ENCODE results near the gene CUTC.
A peak's percentile ranks its signal among the peaks of the same experiment; 100 is the strongest.

Gene CUTC, protein sequence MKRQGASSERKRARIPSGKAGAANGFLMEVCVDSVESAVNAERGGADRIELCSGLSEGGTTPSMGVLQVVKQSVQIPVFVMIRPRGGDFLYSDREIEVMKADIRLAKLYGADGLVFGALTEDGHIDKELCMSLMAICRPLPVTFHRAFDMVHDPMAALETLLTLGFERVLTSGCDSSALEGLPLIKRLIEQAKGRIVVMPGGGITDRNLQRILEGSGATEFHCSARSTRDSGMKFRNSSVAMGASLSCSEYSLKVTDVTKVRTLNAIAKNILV

GRCh38 chr10:99732033-99732842 lies at the start of gene CUTC, which contains the start of gene COX15:
TSS of gene CUTC (plus strand) at chr10:99732234. CDS start at chr10:99732349, 115 bp downstream.
TSS of gene COX15 (minus strand) at chr10:99732127. CDS start at chr10:99732049, 78 bp downstream.
- peak; percentile 47 for TF ChIP-seq CTCF (conservative IDR thresholded peaks at IDR 0.05; ENCODE audit: low read length)
- TF ChIP-seq EZH2phosphoT487 (IDR thresholded peaks at IDR 0.05; ENCODE audit: borderline replicate concordance), result no peak

GRCh38 chr10:99682752-99683151 lies 49.3 kb upstream of the CUTC start:
- TF ChIP-seq EZH2phosphoT487 (IDR thresholded peaks at IDR 0.05; ENCODE audit: borderline replicate concordance), result no peak
- peak; percentile 37 for TF ChIP-seq CTCF (conservative IDR thresholded peaks at IDR 0.05; ENCODE audit: low read length)
- Histone ChIP-seq H3K4me3 (ENCODE audit: low read length, poor library complexity, severe bottlenecking) (no peak overlapping the region), H3K9ac (ENCODE audit: low read depth, low read length, poor library complexity, severe bottlenecking) (no peak overlapping the region), H3F3A (ENCODE audit: low read depth) (no peaks in the 10 kb centered on the region), H3K9me3 (ENCODE audit: insufficient read depth, low read depth, low read length) (no peaks in the 10 kb centered on the region), H3K27me3 (ENCODE audit: insufficient read depth, low read length, poor library complexity, severe bottlenecking) (no peaks in the 10 kb centered on the region), H3K79me2 (ENCODE audit: insufficient read depth, low read length) (no peaks in the 10 kb centered on the region), H4K20me1 (ENCODE audit: insufficient read depth, low read length, poor library complexity, severe bottlenecking) (no peaks in the 10 kb centered on the region), H3K9me2 (replicated peaks; ENCODE audit: low read depth, low read length) (no peaks in the 10 kb centered on the region), H3K36me3 (ENCODE audit: insufficient read depth, low read length) (peaks cover 8% of the 10 kb centered on the region; the same call in 1 of the 2 replicates), H3K4me1 (ENCODE audit: insufficient read depth, low read length, poor library complexity, severe bottlenecking) (peaks cover 24% of the 10 kb centered on the region), H3K4me2 (ENCODE audit: low read depth, low read length, poor library complexity, severe bottlenecking) (no peak overlapping the region), H2AFZ (ENCODE audit: low read length) (no peak overlapping the region)

More at GRCh38 chr10:99732033-99732842, at the start of gene CUTC, which contains the start of gene COX15:
- Histone ChIP-seq H3K4me2 (ENCODE audit: low read depth, low read length, poor library complexity, severe bottlenecking) (peak within 1 kb of the TSS; percentile 89), H2AFZ (ENCODE audit: low read length) (peak within 1 kb of the TSS; percentile 90), H3K36me3 (ENCODE audit: insufficient read depth, low read length) (peaks cover 2% of the 10 kb centered on the region; the same call in 1 of the 2 replicates), H3K9ac (ENCODE audit: low read depth, low read length, poor library complexity, severe bottlenecking) (peak within 1 kb of the TSS; percentile 94), H4K20me1 (ENCODE audit: insufficient read depth, low read length, poor library complexity, severe bottlenecking) (peaks cover 6% of the 10 kb centered on the region), H3K27me3 (ENCODE audit: insufficient read depth, low read length, poor library complexity, severe bottlenecking) (no peaks in the 10 kb centered on the region), H3F3A (ENCODE audit: low read depth) (no peaks in the 10 kb centered on the region), H3K4me3 (ENCODE audit: low read length, poor library complexity, severe bottlenecking) (peak within 1 kb of the TSS; percentile 97), H3K79me2 (ENCODE audit: insufficient read depth, low read length) (peaks cover 35% of the 10 kb centered on the region), H3K4me1 (ENCODE audit: insufficient read depth, low read length, poor library complexity, severe bottlenecking) (peaks cover 20% of the 10 kb centered on the region), H3K9me2 (replicated peaks; ENCODE audit: low read depth, low read length) (no peaks in the 10 kb centered on the region), H3K9me3 (ENCODE audit: insufficient read depth, low read depth, low read length) (no peaks in the 10 kb centered on the region)

- Histone ChIP-seq H3F3A (ENCODE audit: low read depth) (no peaks in the 10 kb centered on the region), H3K36me3 (ENCODE audit: insufficient read depth, low read length) (0 out of 2 replicates have a peak, but pooled peaks cover 2% of the 10 kb centered on the region), H3K9me3 (ENCODE audit: insufficient read depth, low read depth, low read length) (no peaks in the 10 kb centered on the region), H3K9ac (ENCODE audit: low read depth, low read length, poor library complexity, severe bottlenecking) (peak overlapping the region; percentile 9), H3K4me2 (ENCODE audit: low read depth, low read length, poor library complexity, severe bottlenecking) (peak overlapping the region; percentile 33), H2AFZ (ENCODE audit: low read length) (peak overlapping the region; percentile 45), H3K9me2 (replicated peaks; ENCODE audit: low read depth, low read length) (no peaks in the 10 kb centered on the region), H4K20me1 (ENCODE audit: insufficient read depth, low read length, poor library complexity, severe bottlenecking) (no peaks in the 10 kb centered on the region), H3K4me1 (ENCODE audit: insufficient read depth, low read length, poor library complexity, severe bottlenecking) (peaks cover 14% of the 10 kb centered on the region), H3K27me3 (ENCODE audit: insufficient read depth, low read length, poor library complexity, severe bottlenecking) (no peaks in the 10 kb centered on the region), H3K4me3 (ENCODE audit: low read length, poor library complexity, severe bottlenecking) (no peak overlapping the region), H3K79me2 (ENCODE audit: insufficient read depth, low read length) (no peaks in the 10 kb centered on the region)
- TF ChIP-seq CTCF (conservative IDR thresholded peaks at IDR 0.05; ENCODE audit: low read length) (no peak), EZH2phosphoT487 (IDR thresholded peaks at IDR 0.05; ENCODE audit: borderline replicate concordance) (no peak)
Measured at GRCh38 chr10:99685597-99685967, 46.5 kb upstream of the CUTC start.

All from Loucy (cell line).